Glutamatergic neuron (in vitro differentiated cells): ENCODE measurements around the gene RAB20. TPM values are rescaled to one million over a fixed set of nuclear protein-coding genes. Genes with fewer than 3 reads are reported as not detected.

ENCODE experiments used
- DNase-seq: peaks from one replicate; pipeline ENCODE4 v3.0.0; 2022
- H3K27ac Mint-ChIP-seq: one replicate; pipeline ENCODE4 v1.8.0; 2020; ENCODE audit warnings: mild to moderate bottlenecking, mixed read lengths, inconsistent platforms; ENCODE audit not compliant: unreplicated experiment
- H3K27me3 Mint-ChIP-seq: one replicate; pipeline ENCODE4 v1.8.0; 2020; ENCODE audit warnings: mild to moderate bottlenecking, moderate library complexity, mixed read lengths, inconsistent platforms; ENCODE audit not compliant: unreplicated experiment
- H3K36me3 Mint-ChIP-seq: one replicate; pipeline ENCODE4 v1.8.0; 2020; ENCODE audit warnings: mild to moderate bottlenecking, mixed read lengths, inconsistent platforms; ENCODE audit not compliant: unreplicated experiment
- H3K4me1 Mint-ChIP-seq: one replicate; pipeline ENCODE4 v1.8.0; 2020; ENCODE audit warnings: mild to moderate bottlenecking, low read depth, mixed read lengths, inconsistent platforms; ENCODE audit not compliant: unreplicated experiment
- H3K4me3 Mint-ChIP-seq: one replicate; pipeline ENCODE4 v1.8.0; 2020; ENCODE audit warnings: mild to moderate bottlenecking, mixed read lengths, inconsistent platforms; ENCODE audit not compliant: unreplicated experiment
- H3K9me3 Mint-ChIP-seq: one replicate; pipeline ENCODE4 v1.8.0; 2020; ENCODE audit warnings: mild to moderate bottlenecking, moderate library complexity, mixed read lengths, inconsistent platforms; ENCODE audit not compliant: unreplicated experiment
- CTCF ChIP-seq: fragments of 200-600 bp; sonication (generic); IDR thresholded peaks from one replicate; pipeline ENCODE4 v1.5.0; 2021; ENCODE audit not compliant: partially characterized antibody, unreplicated experiment
- total RNA-seq: library from RNA; stranded (reverse); fragmentation: NEBNext Ultra II Directional; extraction: Animal tissue kit (Norgen Biotek cat#: 25700); gene quantifications from one replicate; pipeline ENCODE4 v1.2.1, GENCODE V29; 2021; ENCODE audit not compliant: unreplicated experiment

The RAB20 gene
- total RNA-seq, 1 donor from 2014 or later = 1.7 TPM

- peaks cover 6% of the 10 kb centered on the region for H3K27me3 Mint-ChIP-seq
- H3K4me1 Mint-ChIP-seq = peaks cover 8% of the 10 kb centered on the region
- no peak for DNase-seq
- H3K4me3 Mint-ChIP-seq = no peak overlapping the region
- H3K9me3 Mint-ChIP-seq = peaks cover 6% of the 10 kb centered on the region
- no peak overlapping the region for H3K27ac Mint-ChIP-seq
- H3K36me3 Mint-ChIP-seq = no peaks in the 10 kb centered on the region
- no peak for TF ChIP-seq CTCF
Observed at GRCh38 chr13:110512198-110512740, 49.3 kb downstream of the RAB20 start.

DNA sequence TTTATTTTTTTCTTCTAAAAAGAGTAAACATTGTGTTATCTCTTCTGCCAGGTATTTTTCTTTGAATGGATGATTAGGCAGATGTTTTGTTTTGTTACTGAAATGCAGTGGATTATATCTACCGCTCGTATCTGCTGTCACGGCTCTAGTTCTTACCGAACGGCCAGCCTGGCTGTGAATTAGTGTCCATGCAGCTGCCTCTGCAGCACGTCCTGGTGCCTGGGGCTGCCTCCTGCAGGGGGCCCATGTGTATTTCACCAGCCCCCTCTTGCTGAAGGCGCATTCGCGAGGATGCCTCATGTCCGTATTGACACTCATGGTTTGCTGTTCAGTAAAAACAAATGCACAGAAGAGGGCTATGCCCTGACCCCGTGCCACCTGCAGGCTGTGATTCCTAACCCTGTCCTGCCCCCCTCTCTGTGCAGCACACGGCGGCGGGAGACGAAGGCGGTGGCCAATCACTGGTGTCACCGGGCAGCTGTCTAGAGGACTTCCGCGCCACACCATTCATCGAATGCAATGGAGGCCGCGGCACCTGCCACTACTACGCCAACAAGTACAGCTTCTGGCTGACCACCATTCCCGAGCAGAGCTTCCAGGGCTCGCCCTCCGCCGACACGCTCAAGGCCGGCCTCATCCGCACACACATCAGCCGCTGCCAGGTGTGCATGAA lies 49.9 kb downstream of the RAB20 start:
- Mint-ChIP-seq H3K4me3 (no peak overlapping the region), H3K4me1 (peaks cover 8% of the 10 kb centered on the region), H3K9me3 (peaks cover 8% of the 10 kb centered on the region), H3K36me3 (no peaks in the 10 kb centered on the region), H3K27ac (no peak overlapping the region), H3K27me3 (peaks cover 5% of the 10 kb centered on the region)
- TF ChIP-seq CTCF = no peak
- DNase-seq = peak; percentile 35

- no peaks in the 10 kb centered on the region for H3K36me3 Mint-ChIP-seq
- peak; percentile 63 for DNase-seq
- peaks cover 9% of the 10 kb centered on the region for H3K9me3 Mint-ChIP-seq
- H3K4me3 Mint-ChIP-seq = peak overlapping the region; percentile 4
- H3K27me3 Mint-ChIP-seq = peaks cover 5% of the 10 kb centered on the region
- peaks cover 8% of the 10 kb centered on the region for H3K4me1 Mint-ChIP-seq
- TF ChIP-seq CTCF = no peak
- H3K27ac Mint-ChIP-seq = peak overlapping the region; percentile 93
Observed at GRCh38 chr13:110509971-110510786, 51.3 kb downstream of the RAB20 start.

DNA sequence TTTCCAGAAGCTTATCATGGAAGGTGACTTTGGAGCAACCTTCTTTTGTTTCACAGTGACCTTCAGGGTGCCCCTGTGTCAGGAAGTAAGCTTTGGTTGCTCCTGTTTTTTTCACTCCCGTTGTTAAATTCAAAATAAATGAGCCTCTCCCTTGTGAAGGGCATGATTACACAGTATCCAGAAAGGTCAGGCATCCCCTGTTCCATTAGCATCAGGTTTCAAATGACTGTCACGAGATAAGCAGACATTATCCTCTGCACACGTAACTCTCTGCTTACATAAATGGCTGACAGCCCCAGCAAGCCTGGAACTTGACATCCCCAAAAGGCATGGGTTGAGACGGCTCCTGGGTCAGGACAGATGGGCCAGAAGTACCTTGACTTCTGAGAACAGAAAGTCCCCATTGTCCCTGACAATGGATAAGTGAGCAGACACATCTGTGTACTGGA lies 52.0 kb downstream of the RAB20 start:
- Mint-ChIP-seq H3K27me3 (peaks cover 5% of the 10 kb centered on the region), H3K27ac (peak overlapping the region; percentile 93), H3K4me3 (peak overlapping the region; percentile 4), H3K36me3 (no peaks in the 10 kb centered on the region), H3K4me1 (peaks cover 8% of the 10 kb centered on the region), H3K9me3 (peaks cover 9% of the 10 kb centered on the region)
- no peak for TF ChIP-seq CTCF
- no peak for DNase-seq
